Colonic mucosa (tissue), 4 donors: ENCODE results near the gene ALDH1A1. TPM values are rescaled to one million over a fixed set of nuclear protein-coding genes. Genes with fewer than 3 reads are reported as not detected.

Experiments
- DNase-seq: peaks from one replicate; pipeline ENCODE4 v3.0.0-alpha.2; 2020
- H3K27ac ChIP-seq: fragments of 200-600 bp; one replicate; pipeline ENCODE4 v1.8.0; 2021
- H3K27me3 ChIP-seq: fragments of 200-600 bp; one replicate; pipeline ENCODE4 v1.8.0; 2021
- H3K36me3 ChIP-seq: fragments of 200-600 bp; one replicate; pipeline ENCODE4 v1.8.0; 2021
- H3K4me1 ChIP-seq: fragments of 200-600 bp; one replicate; pipeline ENCODE4 v1.8.0; 2021; ENCODE audit warnings: mild to moderate bottlenecking
- H3K4me3 ChIP-seq: fragments of 200-600 bp; one replicate; pipeline ENCODE4 v1.8.0; 2021
- H3K9ac ChIP-seq, 2 donors: one replicate each; pipeline ENCODE4 v1.7.0; 2013; ENCODE audit warnings: control low read depth in 2 of 2, low read depth in 2 of 2, low read length in 2 of 2
- H3K9me3 ChIP-seq: fragments of 200-600 bp; one replicate; pipeline ENCODE4 v1.8.0; 2021
- intact Hi-C: fragments of 100-400 bp; cut with DNase I; formaldehyde crosslinking; loops from one replicate; pipeline ENCODE4 v1.14.1; 2022
- total RNA-seq, 2 donors: library from RNA; stranded (reverse); fragmentation: NEBNext Ultra II Directional in 1 of 2; extraction: Animal tissue kit (Norgen Biotek cat#: 25700) in 1 of 2; gene quantifications; one replicate each; pipeline ENCODE4 v1.2.1, GENCODE V29; 2021
- TF ChIP-seq, protein P1 (sequence below): fragments of 200-600 bp; IDR thresholded peaks from one replicate; pipeline ENCODE4 v1.8.0; 2022; ENCODE audit warnings: antibody characterized with exemption, mild to moderate bottlenecking
- donor health status: healthy.
- donor health status: DM: no; HTN: no; CAD: no.
- donor health status: DM: no; HTN: no; CAD: no.

ALDH1A1 gene
- total RNA-seq, 2 donors from 2014 or later: 61.3 to 102 TPM

GRCh38 chr9:72858089-72858912, 94.6 kb downstream of the ALDH1A1 start:
- H3K4me1 ChIP-seq: no peaks in the 10 kb centered on the region
- no peak overlapping the region for H3K9ac ChIP-seq
- H3K27me3 ChIP-seq: no peaks in the 10 kb centered on the region
- TF ChIP-seq, protein P1, sequence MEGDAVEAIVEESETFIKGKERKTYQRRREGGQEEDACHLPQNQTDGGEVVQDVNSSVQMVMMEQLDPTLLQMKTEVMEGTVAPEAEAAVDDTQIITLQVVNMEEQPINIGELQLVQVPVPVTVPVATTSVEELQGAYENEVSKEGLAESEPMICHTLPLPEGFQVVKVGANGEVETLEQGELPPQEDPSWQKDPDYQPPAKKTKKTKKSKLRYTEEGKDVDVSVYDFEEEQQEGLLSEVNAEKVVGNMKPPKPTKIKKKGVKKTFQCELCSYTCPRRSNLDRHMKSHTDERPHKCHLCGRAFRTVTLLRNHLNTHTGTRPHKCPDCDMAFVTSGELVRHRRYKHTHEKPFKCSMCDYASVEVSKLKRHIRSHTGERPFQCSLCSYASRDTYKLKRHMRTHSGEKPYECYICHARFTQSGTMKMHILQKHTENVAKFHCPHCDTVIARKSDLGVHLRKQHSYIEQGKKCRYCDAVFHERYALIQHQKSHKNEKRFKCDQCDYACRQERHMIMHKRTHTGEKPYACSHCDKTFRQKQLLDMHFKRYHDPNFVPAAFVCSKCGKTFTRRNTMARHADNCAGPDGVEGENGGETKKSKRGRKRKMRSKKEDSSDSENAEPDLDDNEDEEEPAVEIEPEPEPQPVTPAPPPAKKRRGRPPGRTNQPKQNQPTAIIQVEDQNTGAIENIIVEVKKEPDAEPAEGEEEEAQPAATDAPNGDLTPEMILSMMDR: no peak
- H3K4me3 ChIP-seq: no peak overlapping the region
- no peak overlapping the region for H3K27ac ChIP-seq
- no peaks in the 10 kb centered on the region for H3K9me3 ChIP-seq
- DNase-seq: no peak
- intact Hi-C loops: loop anchor here (5.0 kb wide), 3 partner anchors 164 to 324 kb away; no protein-coding TSS in a partner anchor
- H3K36me3 ChIP-seq: no peaks in the 10 kb centered on the region

GRCh38 chr9:72857624-72857996, 95.2 kb downstream of the ALDH1A1 start:
- Histone ChIP-seq H3K4me3 (no peak overlapping the region), H3K36me3 (no peaks in the 10 kb centered on the region)
- intact Hi-C loops: loop anchor here (5.0 kb wide), 3 partner anchors 165 to 325 kb away; no protein-coding TSS in a partner anchor

GRCh38 chr9:72856972-72857623, 95.8 kb downstream of the ALDH1A1 start:
- Histone ChIP-seq H3K36me3 (no peaks in the 10 kb centered on the region), H3K27ac (no peak overlapping the region), H3K4me1 (no peaks in the 10 kb centered on the region), H3K4me3 (no peak overlapping the region), H3K27me3 (no peaks in the 10 kb centered on the region), H3K9me3 (no peaks in the 10 kb centered on the region), H3K9ac (no peak overlapping the region)
- peak; percentile 39 for DNase-seq
- TF ChIP-seq, protein P1: peak; percentile 60
- intact Hi-C loops: loop anchor here (5.0 kb wide), 3 partner anchors 165 to 325 kb away; no protein-coding TSS in a partner anchor

More at GRCh38 chr9:72857624-72857996, 95.2 kb downstream of the ALDH1A1 start:
- Histone ChIP-seq H3K27me3 (no peaks in the 10 kb centered on the region), H3K9ac (no peak overlapping the region), H3K9me3 (no peaks in the 10 kb centered on the region), H3K4me1 (no peaks in the 10 kb centered on the region), H3K27ac (no peak overlapping the region)
- TF ChIP-seq, protein P1: no peak
- no peak for DNase-seq

- H3K27ac ChIP-seq: no peak overlapping the region
- no peak overlapping the region for H3K4me3 ChIP-seq
- intact Hi-C loops: loop anchor here (5.0 kb wide), 3 partner anchors 166 to 326 kb away; no protein-coding TSS in a partner anchor
- H3K27me3 ChIP-seq: no peaks in the 10 kb centered on the region
- DNase-seq: no peak
- TF ChIP-seq, protein P1: no peak
- H3K4me1 ChIP-seq: no peaks in the 10 kb centered on the region
- H3K9me3 ChIP-seq: no peaks in the 10 kb centered on the region
- no peaks in the 10 kb centered on the region for H3K36me3 ChIP-seq
- no peak overlapping the region for H3K9ac ChIP-seq
Observed at GRCh38 chr9:72855890-72856523, 96.8 kb downstream of the ALDH1A1 start.

DNA sequence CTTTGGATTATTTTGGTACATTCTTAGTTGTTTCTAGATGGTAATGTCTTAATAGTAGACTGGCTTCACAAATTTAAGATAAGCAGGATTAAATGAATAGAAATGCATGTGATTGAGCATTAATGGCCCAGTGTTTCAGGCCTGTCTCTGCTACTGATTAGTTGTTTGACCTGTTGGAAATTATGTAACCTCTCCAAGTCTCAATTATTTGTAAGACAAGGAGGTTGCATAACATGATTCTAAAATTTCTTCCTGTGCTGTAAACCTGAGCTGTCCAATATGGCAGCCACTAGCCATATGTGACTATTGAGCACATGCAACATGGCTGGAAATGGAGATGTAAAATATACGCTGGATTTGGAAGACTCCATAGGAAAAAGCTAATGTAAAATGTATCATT, 97.5 kb downstream of the ALDH1A1 start:
- no peak overlapping the region for H3K9ac ChIP-seq
- no peaks in the 10 kb centered on the region for H3K36me3 ChIP-seq
- no peaks in the 10 kb centered on the region for H3K4me1 ChIP-seq
- H3K27me3 ChIP-seq: no peaks in the 10 kb centered on the region
- H3K4me3 ChIP-seq: no peak overlapping the region
- H3K9me3 ChIP-seq: no peaks in the 10 kb centered on the region
- DNase-seq: no peak
- intact Hi-C loops: loop anchor here (5.0 kb wide), 3 partner anchors 167 to 327 kb away; no protein-coding TSS in a partner anchor
- TF ChIP-seq, protein P1: no peak
- no peak overlapping the region for H3K27ac ChIP-seq
